DND-41 (cell line): ENCODE data around the gene YTHDC2.

Source experiments
- CTCF ChIP-seq: IDR thresholded peaks from 2 replicates; pipeline ENCODE4 v1.5.1; 2012; ENCODE audit warnings: borderline replicate concordance, low read length, moderate library complexity, mild to moderate bottlenecking; ENCODE audit not compliant: poor library complexity, severe bottlenecking; ENCODE audit errors: extremely low read depth
- EZH2 ChIP-seq: IDR thresholded peaks from 3 replicates; pipeline ENCODE4 v1.6.1; 2012; ENCODE audit warnings: borderline replicate concordance, low read depth, mild to moderate bottlenecking, moderate library complexity, low read length, inconsistent platforms; ENCODE audit not compliant: severe bottlenecking

GRCh38 chr5:113598926-113599325 is 85.4 kb downstream of the YTHDC2 start:
- TF ChIP-seq CTCF (no peak), EZH2 (no peak)
